Nephron progenitor cell (in vitro differentiated cells): ENCODE results near the gene LGALS9.

Experiments
- DNase-seq: peaks from one replicate; pipeline ENCODE4 v3.0.0; 2021
- H3K27ac Mint-ChIP-seq: 2 replicates; pipeline ENCODE4 v1.8.0; 2021; ENCODE audit warnings: mild to moderate bottlenecking, moderate library complexity, mixed read lengths
- H3K27me3 Mint-ChIP-seq: 2 replicates; pipeline ENCODE4 v1.8.0; 2021; ENCODE audit warnings: mild to moderate bottlenecking, low read depth, mixed read lengths; ENCODE audit not compliant: poor library complexity
- H3K36me3 Mint-ChIP-seq: 2 replicates; pipeline ENCODE4 v1.8.0; 2021; ENCODE audit warnings: low read depth, mixed read lengths
- H3K4me1 Mint-ChIP-seq: 2 replicates; pipeline ENCODE4 v1.8.0; 2021; ENCODE audit warnings: mixed read lengths
- H3K4me3 Mint-ChIP-seq: 2 replicates; pipeline ENCODE4 v1.8.0; 2021; ENCODE audit warnings: mild to moderate bottlenecking, moderate library complexity, mixed read lengths
- H3K9me3 Mint-ChIP-seq: 2 replicates; pipeline ENCODE4 v1.8.0; 2021; ENCODE audit warnings: mild to moderate bottlenecking, moderate library complexity, mixed read lengths
- TF ChIP-seq, protein P1 (sequence below): fragments of 200-600 bp; sonication (generic); IDR thresholded peaks from 2 replicates; pipeline ENCODE4 v1.5.0; 2021; ENCODE audit warnings: antibody characterized with exemption

The LGALS9 gene

DNA sequence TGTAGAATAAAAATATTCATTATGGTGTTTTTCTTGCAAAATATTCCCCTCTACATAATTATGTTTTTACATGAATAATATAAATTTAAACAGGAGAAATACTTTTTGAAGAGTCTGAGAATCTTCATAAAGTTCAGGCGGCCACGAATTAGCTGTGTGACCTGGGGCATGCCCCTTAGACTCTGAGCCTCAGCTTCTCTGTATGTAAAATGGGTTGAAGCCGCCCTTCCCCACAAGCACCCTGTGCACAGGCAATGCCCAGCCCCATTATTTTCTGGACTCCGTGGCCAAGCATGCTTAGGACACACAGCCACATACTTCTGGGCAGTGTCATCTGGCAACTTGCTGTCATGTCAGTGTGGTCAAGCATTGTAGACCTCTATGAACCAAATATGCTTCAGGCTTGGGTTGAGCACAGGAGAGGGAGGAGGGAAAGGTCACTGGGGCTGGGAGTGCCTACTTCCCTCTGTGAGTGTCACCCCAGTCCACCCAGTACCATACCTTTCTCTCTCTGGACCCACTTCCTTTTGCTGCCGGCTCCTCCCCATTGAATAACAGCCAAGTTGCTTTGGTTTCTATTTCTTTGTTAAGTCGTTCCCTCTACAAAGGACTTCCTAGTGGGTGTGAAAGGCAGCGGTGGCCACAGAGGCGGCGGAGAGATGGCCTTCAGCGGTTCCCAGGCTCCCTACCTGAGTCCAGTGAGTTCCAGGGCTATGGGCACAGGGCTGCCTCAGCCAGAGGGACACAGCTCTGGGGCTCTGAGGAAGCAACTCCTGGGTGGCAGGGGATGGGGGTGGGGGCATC, at the start of gene LGALS9:
Gene LGALS9, plus strand, starts transcription at position 582 of the 804 bp plus-strand sequence. Its CDS starts 78 bp downstream, at position 660.
- no peak within 1 kb of the TSS for H3K4me3 Mint-ChIP-seq
- peaks cover 8% of the 10 kb centered on the region for H3K27me3 Mint-ChIP-seq
- H3K36me3 Mint-ChIP-seq, result peaks cover 7% of the 10 kb centered on the region
- peaks cover 4% of the 10 kb centered on the region for H3K9me3 Mint-ChIP-seq
- TF ChIP-seq, protein P1, sequence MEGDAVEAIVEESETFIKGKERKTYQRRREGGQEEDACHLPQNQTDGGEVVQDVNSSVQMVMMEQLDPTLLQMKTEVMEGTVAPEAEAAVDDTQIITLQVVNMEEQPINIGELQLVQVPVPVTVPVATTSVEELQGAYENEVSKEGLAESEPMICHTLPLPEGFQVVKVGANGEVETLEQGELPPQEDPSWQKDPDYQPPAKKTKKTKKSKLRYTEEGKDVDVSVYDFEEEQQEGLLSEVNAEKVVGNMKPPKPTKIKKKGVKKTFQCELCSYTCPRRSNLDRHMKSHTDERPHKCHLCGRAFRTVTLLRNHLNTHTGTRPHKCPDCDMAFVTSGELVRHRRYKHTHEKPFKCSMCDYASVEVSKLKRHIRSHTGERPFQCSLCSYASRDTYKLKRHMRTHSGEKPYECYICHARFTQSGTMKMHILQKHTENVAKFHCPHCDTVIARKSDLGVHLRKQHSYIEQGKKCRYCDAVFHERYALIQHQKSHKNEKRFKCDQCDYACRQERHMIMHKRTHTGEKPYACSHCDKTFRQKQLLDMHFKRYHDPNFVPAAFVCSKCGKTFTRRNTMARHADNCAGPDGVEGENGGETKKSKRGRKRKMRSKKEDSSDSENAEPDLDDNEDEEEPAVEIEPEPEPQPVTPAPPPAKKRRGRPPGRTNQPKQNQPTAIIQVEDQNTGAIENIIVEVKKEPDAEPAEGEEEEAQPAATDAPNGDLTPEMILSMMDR, result no peak
- DNase-seq, result no peak
- H3K27ac Mint-ChIP-seq, result peak within 1 kb of the TSS; percentile 52
- peaks cover 31% of the 10 kb centered on the region for H3K4me1 Mint-ChIP-seq

DNA sequence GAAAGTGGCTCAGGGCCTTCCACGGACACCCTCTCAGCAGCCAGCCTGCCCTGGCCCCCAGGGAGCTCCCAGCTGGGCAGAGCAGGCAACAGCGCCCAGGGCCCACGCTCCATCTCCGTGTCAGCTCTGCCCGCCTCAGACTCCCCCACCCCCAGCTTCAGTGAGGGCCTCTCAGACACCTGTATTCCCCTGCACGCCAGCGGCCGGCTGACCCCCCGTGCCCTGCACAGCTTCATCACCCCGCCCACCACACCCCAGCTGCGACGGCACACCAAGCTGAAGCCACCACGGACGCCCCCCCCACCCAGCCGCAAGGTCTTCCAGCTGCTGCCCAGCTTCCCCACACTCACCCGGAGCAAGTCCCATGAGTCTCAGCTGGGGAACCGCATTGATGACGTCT, 48.3 kb upstream of the LGALS9 start:
- H3K4me1 Mint-ChIP-seq, result peaks cover 23% of the 10 kb centered on the region
- DNase-seq, result no peak
- H3K4me3 Mint-ChIP-seq, result no peak overlapping the region
- H3K9me3 Mint-ChIP-seq, result no peaks in the 10 kb centered on the region
- TF ChIP-seq, protein P1, result no peak
- no peaks in the 10 kb centered on the region for H3K27me3 Mint-ChIP-seq
- no peak overlapping the region for H3K27ac Mint-ChIP-seq
- no peaks in the 10 kb centered on the region for H3K36me3 Mint-ChIP-seq

DNA sequence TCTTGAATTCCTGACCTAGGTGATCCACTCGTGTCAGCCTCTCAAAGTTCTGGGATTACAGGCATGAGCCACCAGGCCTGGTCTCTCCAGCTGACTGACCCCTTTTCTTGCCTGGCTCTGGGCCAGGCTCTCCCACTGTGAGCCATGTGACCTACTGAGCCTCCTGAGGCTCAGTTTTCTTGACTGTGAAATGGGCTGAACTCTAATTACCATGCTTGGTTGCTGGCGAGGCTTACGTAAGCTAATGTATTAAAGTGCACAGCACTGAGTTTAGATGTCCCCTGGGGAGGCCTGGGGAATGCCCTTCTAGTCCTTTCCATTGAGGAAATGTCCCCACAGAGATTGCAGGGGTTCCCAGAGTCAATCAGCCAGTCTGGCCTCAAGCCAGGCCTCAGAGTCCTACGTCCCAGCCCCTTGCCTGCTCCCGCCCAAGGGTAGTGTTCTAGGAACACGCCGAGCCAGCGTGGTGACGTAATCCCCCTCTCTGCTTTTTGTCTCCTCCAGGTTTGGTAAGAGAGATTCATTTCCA, 45.8 kb upstream of the LGALS9 start:
- H3K9me3 Mint-ChIP-seq, result no peaks in the 10 kb centered on the region
- H3K4me3 Mint-ChIP-seq, result no peak overlapping the region
- TF ChIP-seq, protein P1, result no peak
- peaks cover 16% of the 10 kb centered on the region for H3K4me1 Mint-ChIP-seq
- H3K36me3 Mint-ChIP-seq, result no peaks in the 10 kb centered on the region
- peak overlapping the region; percentile 35 for H3K27ac Mint-ChIP-seq
- no peaks in the 10 kb centered on the region for H3K27me3 Mint-ChIP-seq
- no peak for DNase-seq

DNA sequence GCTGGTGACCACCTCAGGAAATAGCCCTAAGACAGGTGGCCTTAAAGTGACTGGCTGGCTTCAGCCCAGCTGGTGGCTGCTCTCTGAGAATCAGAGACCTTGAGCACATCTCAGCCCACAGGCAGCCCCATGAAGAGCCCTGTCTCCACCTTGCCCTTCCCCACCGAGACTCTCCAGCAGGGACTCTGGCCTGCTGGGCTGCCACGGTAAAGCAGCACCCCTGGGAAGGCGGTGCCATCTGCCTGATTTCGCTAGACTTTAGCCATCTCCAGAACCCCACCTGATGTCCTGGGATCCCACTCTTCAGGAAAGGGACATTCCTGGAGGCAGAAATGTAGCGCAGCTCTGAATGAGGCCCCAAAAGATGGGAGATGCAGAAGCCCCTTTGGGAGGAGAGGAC, 45.2 kb upstream of the LGALS9 start:
- H3K36me3 Mint-ChIP-seq, result no peaks in the 10 kb centered on the region
- TF ChIP-seq, protein P1, result no peak
- no peaks in the 10 kb centered on the region for H3K27me3 Mint-ChIP-seq
- peak overlapping the region; percentile 35 for H3K27ac Mint-ChIP-seq
- H3K4me1 Mint-ChIP-seq, result peaks cover 16% of the 10 kb centered on the region
- H3K4me3 Mint-ChIP-seq, result no peak overlapping the region
- no peak for DNase-seq
- H3K9me3 Mint-ChIP-seq, result no peaks in the 10 kb centered on the region

DNA sequence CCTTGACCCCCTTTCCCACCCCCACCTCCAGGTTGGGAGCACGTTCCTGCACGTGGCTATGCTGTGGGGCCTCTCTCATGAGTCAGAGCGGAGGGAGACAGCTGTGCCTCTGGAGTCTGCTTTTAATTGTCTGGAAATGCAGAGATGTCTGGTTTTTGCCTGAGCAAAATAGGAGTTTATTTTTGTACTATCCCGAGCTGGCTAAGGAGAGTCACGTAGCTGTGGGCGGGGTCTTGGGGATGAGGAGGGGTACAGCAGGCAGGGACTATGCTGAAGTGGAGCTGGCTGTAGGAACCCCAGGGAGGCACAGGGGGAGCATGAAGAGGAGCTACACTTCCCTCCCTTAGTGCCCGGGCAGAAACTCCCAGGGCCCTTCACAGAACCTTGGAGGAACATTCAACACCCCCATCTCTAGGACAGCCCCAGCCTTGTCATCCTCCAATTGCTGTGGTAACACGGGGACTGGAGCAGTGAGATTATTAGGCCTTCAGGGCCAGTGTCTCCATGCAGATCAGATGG, 44.7 kb upstream of the LGALS9 start:
- no peak for DNase-seq
- no peak overlapping the region for H3K27ac Mint-ChIP-seq
- no peaks in the 10 kb centered on the region for H3K27me3 Mint-ChIP-seq
- peaks cover 16% of the 10 kb centered on the region for H3K4me1 Mint-ChIP-seq
- TF ChIP-seq, protein P1, result no peak
- H3K4me3 Mint-ChIP-seq, result no peak overlapping the region
- H3K36me3 Mint-ChIP-seq, result no peaks in the 10 kb centered on the region
- no peaks in the 10 kb centered on the region for H3K9me3 Mint-ChIP-seq
